GM12878 (cell line): Measurements from ENCODE around the gene TBC1D8. TPM values are rescaled to one million over a fixed set of nuclear protein-coding genes. Genes with fewer than 3 reads are reported as not detected.

ENCODE experiments used
- ATAC-seq: fragments of 200-7000 bp; cut with Tn5 transposase; 3 replicates; pipeline ENCODE4 v1.9.1; 2020; ENCODE audit warnings: mild to moderate bottlenecking, moderate library complexity
- BruUV-seq: library from RNA; stranded (reverse); fragments of 400-500 nt; replicated peaks from 2 replicates; lab custom pipeline; 2021; lab: Mats Ljungman, UMichigan
- CTCF ChIA-PET: fragments of 300-600 bp; sonication (Branson Sonifier 250); formaldehyde crosslinking; extraction: SDS; loops from one replicate; lab custom pipeline; 2021; ENCODE audit warnings: inconsistent platforms; lab: Yijun Ruan, JAX
- POLR2A ChIA-PET: fragments of 350-600 bp; formaldehyde crosslinking; extraction: SDS; loops from one replicate; lab custom pipeline; 2021; ENCODE audit warnings: inconsistent platforms; lab: Charles Lee
- RAD21 ChIA-PET: fragments of 300-600 bp; sonication (Branson Sonifier 250); formaldehyde crosslinking; loops from one replicate; lab custom pipeline; 2023; ENCODE audit warnings: antibody characterized with exemption; ENCODE audit not compliant: unreplicated experiment; lab: Charles Lee
- SMC1A ChIA-PET: fragments of 300-600 bp; sonication (Branson Sonifier 250); formaldehyde crosslinking; loops from one replicate; lab custom pipeline; 2023; ENCODE audit not compliant: unreplicated experiment, uncharacterized antibody; lab: Charles Lee
- DNase-seq: peaks from one replicate; pipeline ENCODE4 v3.0.0-alpha.2; 2011; ENCODE audit warnings: low read depth, low spot score
- FAIRE-seq: peaks from 3 replicates; lab custom pipeline; 2011; peaks lifted over from hg19 to GRCh38; lab: Jason Lieb, UNC
- H2AFZ ChIP-seq: 2 replicates; pipeline ENCODE4 v1.6.0; 2011; ENCODE audit warnings: low read depth, low read length, control low read depth; ENCODE audit not compliant: control insufficient read depth
- H3K27ac ChIP-seq: 2 replicates; pipeline ENCODE4 v1.5.1; 2011; ENCODE audit warnings: control low read depth; ENCODE audit not compliant: control insufficient read depth, insufficient read depth
- H3K27me3 ChIP-seq, 2 experiments: replicated peaks in 1 of 2; 2 replicates each; pipeline versions ENCODE4 v1.6.0 to v1.6.1; 2011; ENCODE audit warnings: low read length in 1 of 2; ENCODE audit not compliant: control insufficient read depth in 2 of 2, insufficient read depth in 2 of 2
- H3K36me3 ChIP-seq, 2 experiments: 2 replicates each; pipeline ENCODE4 v1.5.1; 2011; ENCODE audit warnings: low read length in 1 of 2; ENCODE audit not compliant: control insufficient read depth in 2 of 2, insufficient read depth in 2 of 2
- H3K4me1 ChIP-seq: 2 replicates; pipeline ENCODE4 v1.6.1; 2011; ENCODE audit warnings: mild to moderate bottlenecking, low read length, moderate library complexity, mixed read lengths; ENCODE audit not compliant: control insufficient read depth, insufficient read depth
- H3K4me2 ChIP-seq: 2 replicates; pipeline ENCODE4 v1.6.0; 2011; ENCODE audit warnings: control low read depth; ENCODE audit not compliant: control insufficient read depth, insufficient read depth
- H3K4me3 ChIP-seq: fragments of 200-600 bp; sonication (generic); 2 replicates; pipeline ENCODE4 v1.5.1; 2016
- H3K79me2 ChIP-seq: 2 replicates; pipeline ENCODE4 v1.6.0; 2011; ENCODE audit warnings: low read length; ENCODE audit not compliant: control insufficient read depth, insufficient read depth
- H3K9ac ChIP-seq: 2 replicates; pipeline ENCODE4 v1.8.0; 2011; ENCODE audit warnings: low read length, control low read depth, mixed read lengths; ENCODE audit not compliant: control insufficient read depth, insufficient read depth
- H3K9me3 ChIP-seq: replicated peaks from 3 replicates; pipeline ENCODE4 v1.5.1; 2011; ENCODE audit warnings: mild to moderate bottlenecking, low read length; ENCODE audit not compliant: control insufficient read depth, insufficient read depth
- H4K20me1 ChIP-seq: 2 replicates; pipeline ENCODE4 v1.6.0; 2011; ENCODE audit not compliant: control insufficient read depth, insufficient read depth
- CHD1 ChIP-seq: IDR thresholded peaks from 2 replicates; pipeline ENCODE4 v1.6.1; 2012; ENCODE audit warnings: low read depth, low read length, improper control_type of control experiment
- CHD4 ChIP-seq: fragments of 200-600 bp; sonication (generic); IDR thresholded peaks from 2 replicates; pipeline ENCODE4 v1.6.1; 2016; ENCODE audit warnings: mild to moderate bottlenecking
- CREB1 ChIP-seq: IDR thresholded peaks from 2 replicates; pipeline ENCODE4 v1.6.1; 2012; ENCODE audit warnings: low read depth, mild to moderate bottlenecking, inconsistent platforms
- ELK1 ChIP-seq: IDR thresholded peaks from 2 replicates; pipeline ENCODE4 v1.6.1; 2012; ENCODE audit warnings: low read depth, low read length, improper control_type of control experiment
- EZH2 ChIP-seq: IDR thresholded peaks from 2 replicates; pipeline ENCODE4 v1.6.1; 2012; ENCODE audit warnings: low read depth, mild to moderate bottlenecking, control low read depth, inconsistent platforms, low read length, borderline replicate concordance; ENCODE audit not compliant: control insufficient read depth
- LARP7 ChIP-seq: fragments of 450-650 bp; IDR thresholded peaks from 2 replicates; pipeline ENCODE4 v1.6.1; 2017; ENCODE audit warnings: mild to moderate bottlenecking
- NBN ChIP-seq: fragments of 450-650 bp; IDR thresholded peaks from 2 replicates; pipeline ENCODE4 v1.6.1; 2016
- RUNX3 ChIP-seq: IDR thresholded peaks from 2 replicates; pipeline ENCODE4 v1.6.1; 2012; ENCODE audit warnings: low read length, inconsistent platforms
- SMARCA5 ChIP-seq: fragments of 450-650 bp; IDR thresholded peaks from 2 replicates; pipeline ENCODE4 v1.6.1; 2017; ENCODE audit warnings: mild to moderate bottlenecking
- ZNF274 ChIP-seq: IDR thresholded peaks from one replicate; pipeline ENCODE4 v1.8.0; 2011; ENCODE audit not compliant: insufficient read length, insufficient read depth
- ZNF384 ChIP-seq: IDR thresholded peaks from 2 replicates; pipeline ENCODE4 v1.6.1; 2012; ENCODE audit warnings: low read depth, mild to moderate bottlenecking, low read length, improper control_type of control experiment, borderline replicate concordance
- WGBS: methylation state at CpG from one replicate; pipeline ENCODE4 v1.1.6; 2016; ENCODE audit warnings: low lambda C conversion rate; ENCODE audit not compliant: insufficient replicate concordance, insufficient coverage; ENCODE audit errors: missing lambda C conversion rate; 5-methylcytosine and 5-hydroxymethylcytosine counted together
- in situ Hi-C: fragments of 300-500 bp; cut with MboI; formaldehyde crosslinking; loops from 9 replicates; pipeline ENCODE4 v1.14.3; 2018; ENCODE audit warnings: mixed read lengths
- intact Hi-C: fragments of 100-400 bp; cut with micrococcal nuclease; formaldehyde crosslinking; loops from one replicate; pipeline ENCODE4 v1.14.2; 2022; ENCODE audit not compliant: unreplicated experiment
- polyA plus RNA-seq, 11 experiments: library from polyadenylated mRNA; depleted of rRNA in 4 of 11; unstranded in 6 of 11; stranded (reverse) in 5 of 11; fragments of >200 nt; fragmentation: Nextera tagmentation in 4 of 11; fragmentation: Illumina TruSeq in 1 of 11; extraction: Ambion mirVana in 4 of 11; extraction: Trizol in 1 of 11; gene quantifications; 1 replicate in 1 of 11; 2 replicates in 10 of 11; pipeline versions ENCODE4 v1.2.1 to v1.2.3, GENCODE V29; 2011 to 2016; ENCODE audit warnings: inconsistent platforms in 2 of 11, missing spikeins in 2 of 11, low read depth in 1 of 11
- total RNA-seq, 4 experiments: library from RNA; depleted of rRNA in 3 of 4; stranded (reverse); fragments of >200 nt in 3 of 4; fragmentation: Illumina TruSeq in 1 of 4; extraction: Trizol in 1 of 4; gene quantifications; 2 replicates each; pipeline versions ENCODE4 v1.2.1 to v1.2.3, GENCODE V29; 2013 to 2021
- TF ChIP-seq, protein P1 (sequence below): IDR thresholded peaks from 2 replicates; pipeline ENCODE4 v1.6.1; 2011; ENCODE audit warnings: borderline replicate concordance, low read depth, mild to moderate bottlenecking, moderate library complexity, mixed read lengths, low read length; ENCODE audit not compliant: insufficient read depth; ENCODE audit errors: extremely low read length

Gene TBC1D8
- total and polyA plus RNA-seq, 10 of the 15 experiments (the other 5 are each of a cell fraction or from before 2014, with no cell fraction given): 0.80 to 4.9 (median 4.4) TPM

DNA sequence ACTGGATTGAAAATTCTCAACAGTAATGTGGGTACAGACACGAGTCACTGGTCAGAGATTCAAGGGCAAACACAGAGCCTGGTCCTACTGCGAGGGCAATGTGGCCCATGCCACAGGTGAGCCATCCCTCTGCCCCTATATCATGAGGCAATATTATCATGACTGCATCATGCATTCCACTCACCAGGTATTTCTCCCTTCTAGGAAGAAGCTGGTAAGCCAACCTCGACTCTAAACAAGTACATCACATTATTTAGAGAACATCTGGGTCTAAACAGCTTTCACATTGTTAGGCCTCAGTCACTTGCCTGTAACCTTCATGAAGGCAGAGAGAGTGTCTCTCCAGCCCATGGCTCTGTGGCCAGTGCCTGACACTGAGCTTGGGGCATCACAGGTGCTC, 163.6 kb downstream of the TBC1D8 start:
- H3K27ac ChIP-seq: no peak overlapping the region
- H3K79me2 ChIP-seq: no peaks in the 10 kb centered on the region
- no peak overlapping the region for H3K9ac ChIP-seq
- no peaks in the 10 kb centered on the region for H4K20me1 ChIP-seq
- no peak for FAIRE-seq
- no peak overlapping the region for H3K4me2 ChIP-seq
- no peaks in the 10 kb centered on the region for H3K36me3 ChIP-seq
- H3K4me1 ChIP-seq: no peaks in the 10 kb centered on the region
- ChIA-PET POLR2A (no interaction called here), CTCF (interaction anchor here (1.1 to 6.5 kb wide), 4 partner anchors 10 to 725 kb away, joined by 3 to 73 read pairs (median 4); no protein-coding TSS in a partner anchor)
- DNase-seq: no peak
- 14% methylated on average over 3 of the region's 3 CpGs for WGBS
- no TSS peak for BruUV-seq
- H2AFZ ChIP-seq: no peak overlapping the region
- in situ Hi-C loops: loop anchor here (10.0 kb wide), 3 partner anchors 253 to 723 kb away; no protein-coding TSS in a partner anchor
- no peak overlapping the region for H3K4me3 ChIP-seq
- H3K9me3 ChIP-seq: no peaks in the 10 kb centered on the region
- TF ChIP-seq SMARCA5: no peak
- no peak for TF ChIP-seq LARP7
- TF ChIP-seq, all 136 proteins: peak for 0
- ATAC-seq: no peak
- intact Hi-C loops: loop anchor here (5.0 kb wide), 1 partner anchor 725 kb away; no protein-coding TSS in a partner anchor
- H3K27me3 ChIP-seq: no peaks in the 10 kb centered on the region
- RAD21 ChIA-PET: interaction anchor here (0.7 kb wide), 1 partner anchor 377 kb away, joined by 4 read pairs; no protein-coding TSS in a partner anchor
- SMC1A ChIA-PET: no interaction called here

DNA sequence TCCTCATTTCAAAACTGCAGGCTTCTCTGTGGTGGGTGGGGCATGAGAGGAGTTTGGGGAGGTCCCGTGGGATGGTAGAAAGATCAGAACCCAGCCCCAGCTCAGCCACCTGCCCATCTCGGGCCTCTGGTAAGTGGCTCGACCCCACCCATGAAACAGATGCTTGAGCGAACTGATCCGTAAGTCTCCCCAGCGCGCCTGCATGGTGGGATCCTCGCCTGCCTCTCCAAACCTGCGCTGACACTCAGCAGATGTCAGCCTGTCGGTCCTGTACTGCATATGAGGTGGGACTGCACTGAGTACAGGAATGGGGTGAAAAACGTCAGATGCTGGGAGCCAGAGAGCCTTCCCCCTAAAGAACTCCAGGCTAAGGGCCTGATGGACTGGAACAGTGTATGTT, 165.0 kb downstream of the TBC1D8 start:
- no peak for DNase-seq
- Histone ChIP-seq H3K4me2 (no peak overlapping the region), H3K27me3 (no peaks in the 10 kb centered on the region; a peak in 1 of 4 replicates), H3K4me1 (no peaks in the 10 kb centered on the region), H3K27ac (no peak overlapping the region), H3K9me3 (no peaks in the 10 kb centered on the region), H3K79me2 (no peaks in the 10 kb centered on the region), H3K4me3 (no peak overlapping the region), H3K9ac (no peak overlapping the region), H3K36me3 (no peaks in the 10 kb centered on the region), H2AFZ (no peak overlapping the region), H4K20me1 (no peaks in the 10 kb centered on the region)
- no TSS peak for BruUV-seq
- in situ Hi-C loops (loop anchor here (10.0 kb wide), 3 partner anchors 251 to 721 kb away; no protein-coding TSS in a partner anchor), intact Hi-C loops (loop anchor here (5.0 kb wide), 1 partner anchor 724 kb away; no protein-coding TSS in a partner anchor)
- ChIA-PET CTCF (interaction anchor here (0.7 to 6.5 kb wide), 6 partner anchors 9 to 724 kb away, joined by 3 to 73 read pairs (median 5); no protein-coding TSS in a partner anchor), SMC1A (interaction anchor here (0.9 to 1.2 kb wide), 4 partner anchors 9 to 369 kb away, joined by 3 to 4 read pairs (median 4); no protein-coding TSS in a partner anchor), POLR2A (no interaction called here), RAD21 (no interaction called here)
- FAIRE-seq: no peak
- no peak for ATAC-seq
- WGBS: 35% methylated on average over 11 of the region's 11 CpGs
- TF ChIP-seq RUNX3: no peak
- no peak for TF ChIP-seq CHD1
- no peak for TF ChIP-seq ZNF384
- no peak for TF ChIP-seq ELK1
- no peak for TF ChIP-seq CHD4
- no peak for TF ChIP-seq ZNF274
- TF ChIP-seq, protein P1, sequence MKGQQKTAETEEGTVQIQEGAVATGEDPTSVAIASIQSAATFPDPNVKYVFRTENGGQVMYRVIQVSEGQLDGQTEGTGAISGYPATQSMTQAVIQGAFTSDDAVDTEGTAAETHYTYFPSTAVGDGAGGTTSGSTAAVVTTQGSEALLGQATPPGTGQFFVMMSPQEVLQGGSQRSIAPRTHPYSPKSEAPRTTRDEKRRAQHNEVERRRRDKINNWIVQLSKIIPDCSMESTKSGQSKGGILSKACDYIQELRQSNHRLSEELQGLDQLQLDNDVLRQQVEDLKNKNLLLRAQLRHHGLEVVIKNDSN: no peak
- no peak for TF ChIP-seq CREB1
- TF ChIP-seq NBN: no peak
- no peak for TF ChIP-seq EZH2
